K562 (cell line): Measurements from ENCODE around the gene ARFGEF2. TPM values are rescaled to one million over a fixed set of nuclear protein-coding genes. Genes with fewer than 3 reads are reported as not detected.
A peak's percentile ranks its signal among the peaks of the same experiment; 100 is the strongest.

ENCODE experiments used
- ATAC-seq: fragments of 200-7000 bp; cut with Tn5 transposase; 3 replicates; pipeline ENCODE4 v1.9.1; 2020; ENCODE audit warnings: moderate library complexity
- BruUV-seq: library from RNA; stranded (reverse); fragments of 400-500 nt; replicated peaks from 2 replicates; lab custom pipeline; 2021; lab: Mats Ljungman, UMichigan
- CTCF ChIA-PET: fragments of 300-600 bp; formaldehyde crosslinking; extraction: SDS; loops from one replicate; lab custom pipeline; 2021; ENCODE audit warnings: low intra/inter-chr PET ratio; lab: Yijun Ruan, JAX
- POLR2A ChIA-PET: fragments of 300-600, 350-650 bp; sonication (Branson Sonifier 250); formaldehyde crosslinking; extraction: SDS; loops from one replicate; lab custom pipeline; 2021; ENCODE audit warnings: antibody characterized with exemption, inconsistent platforms; lab: Yijun Ruan, JAX
- DNase-seq, 4 experiments: peaks; one replicate each; pipeline versions ENCODE4 v3.0.0 to v3.0.0-alpha.2; 2011 to 2018; ENCODE audit warnings: low spot score in 3 of 4, mixed read lengths in 3 of 4; ENCODE audit errors: extremely low read depth in 1 of 4
- FAIRE-seq: peaks from 2 replicates; lab custom pipeline; 2011; peaks lifted over from hg19 to GRCh38; lab: Jason Lieb, UNC
- H2AFZ ChIP-seq: 2 replicates; pipeline ENCODE4 v1.6.0; 2011; ENCODE audit warnings: low read depth, low read length, control low read depth, inconsistent platforms
- H3K27ac ChIP-seq: fragments of 200-600 bp; 3 replicates; pipeline ENCODE4 v1.8.0; 2011; ENCODE audit warnings: low read depth, mild to moderate bottlenecking, control low read depth, inconsistent platforms, low read length, moderate library complexity, mixed read lengths; ENCODE audit errors: extremely low read depth
- H3K27me3 ChIP-seq, 2 experiments: fragments of 300-600 bp in 1 of 2; 2 replicates in 1 of 2; 3 replicates in 1 of 2; pipeline versions ENCODE4 v1.6.0 to v1.8.0; 2011; ENCODE audit warnings: inconsistent platforms in 2 of 2, low read length in 2 of 2, mild to moderate bottlenecking in 1 of 2, mixed read lengths in 1 of 2, moderate library complexity in 1 of 2; ENCODE audit not compliant: control insufficient read depth in 2 of 2, insufficient read depth in 2 of 2
- H3K36me3 ChIP-seq: fragments of 300-600 bp; 3 replicates; pipeline ENCODE4 v1.8.0; 2011; ENCODE audit warnings: mild to moderate bottlenecking, low read length, inconsistent platforms; ENCODE audit not compliant: control insufficient read depth, insufficient read depth
- H3K4me1 ChIP-seq, 2 experiments: fragments of 200-600 bp in 1 of 2; replicated peaks in 1 of 2; 2 replicates in 1 of 2; 3 replicates in 1 of 2; pipeline versions ENCODE4 v1.5.1 to v1.8.0; 2011; ENCODE audit warnings: inconsistent platforms in 2 of 2, low read length in 2 of 2, mild to moderate bottlenecking in 1 of 2, mixed read lengths in 1 of 2, moderate library complexity in 1 of 2; ENCODE audit not compliant: control insufficient read depth in 2 of 2, insufficient read depth in 2 of 2
- H3K4me2 ChIP-seq: 2 replicates; pipeline ENCODE4 v1.6.1; 2011; ENCODE audit warnings: low read length, control low read depth, inconsistent platforms, mixed read lengths; ENCODE audit not compliant: insufficient read depth
- H3K4me3 ChIP-seq: fragments of 200-600 bp; sonication (generic), shearing (Covaris generic); 2 replicates; pipeline ENCODE4 v1.5.1; 2016; ENCODE audit warnings: control low read depth, inconsistent platforms
- H3K79me2 ChIP-seq: fragments of 200-600 bp; 3 replicates; pipeline ENCODE4 v1.8.0; 2011; ENCODE audit warnings: low read length, inconsistent platforms; ENCODE audit not compliant: control insufficient read depth, insufficient read depth
- H3K9ac ChIP-seq, 2 experiments: 2 replicates each; pipeline versions ENCODE4 v1.6.0 to v1.6.1; 2011; ENCODE audit warnings: low read depth in 2 of 2, low read length in 2 of 2, control low read depth in 1 of 2, inconsistent platforms in 1 of 2, mild to moderate bottlenecking in 1 of 2, mixed read lengths in 1 of 2; ENCODE audit not compliant: insufficient read depth in 1 of 2
- H3K9me1 ChIP-seq: one replicate; pipeline ENCODE4 v1.6.0; 2011; ENCODE audit warnings: inconsistent platforms, mild to moderate bottlenecking, low read length, moderate library complexity; ENCODE audit not compliant: control insufficient read depth, insufficient read depth
- H3K9me3 ChIP-seq: replicated peaks from 2 replicates; pipeline ENCODE4 v1.5.1; 2011; ENCODE audit warnings: low read depth, low read length, inconsistent platforms; ENCODE audit not compliant: control insufficient read depth, insufficient read depth
- H4K20me1 ChIP-seq: replicated peaks from 2 replicates; pipeline ENCODE4 v1.6.1; 2011; ENCODE audit warnings: low read length, inconsistent platforms, mixed read lengths; ENCODE audit not compliant: control insufficient read depth, insufficient read depth
- CREB1 ChIP-seq, 2 experiments: sonication (generic) in 1 of 2; formaldehyde crosslinking in 1 of 2; IDR thresholded peaks; 2 replicates each; pipeline versions ENCODE4 v1.6.1 to v1.8.0; 2012 to 2022; ENCODE audit warnings: inconsistent platforms in 1 of 2, mild to moderate bottlenecking in 1 of 2, missing genetic modification reagents in 1 of 2, moderate library complexity in 1 of 2
- FOXK1 ChIP-seq: sonication (generic); formaldehyde crosslinking; IDR thresholded peaks from 2 replicates; pipeline ENCODE4 v1.8.0; 2022; ENCODE audit warnings: missing genetic modification reagents, mild to moderate bottlenecking, borderline replicate concordance
- HDAC1 ChIP-seq, 2 experiments: fragments of 450-650 bp; IDR thresholded peaks; 2 replicates each; pipeline ENCODE4 v1.6.1; 2016 to 2017; ENCODE audit warnings: inconsistent platforms in 1 of 2, mild to moderate bottlenecking in 1 of 2, moderate library complexity in 1 of 2
- JUNB ChIP-seq: fragments of 450-650 bp; formaldehyde crosslinking; conservative IDR thresholded peaks from 2 replicates; pipeline ENCODE4 v1.4.0; 2020; ENCODE audit warnings: mild to moderate bottlenecking
- MTF1 ChIP-seq: fragments of 250-450 bp; sonication (Bioruptor Pico); IDR thresholded peaks from 2 replicates; pipeline ENCODE4 v1.9.0; 2021; ENCODE audit warnings: moderate library complexity, mild to moderate bottlenecking, inconsistent platforms, borderline replicate concordance
- NONO ChIP-seq, 2 experiments: fragments of 200-400 bp in 1 of 2; fragments of 450-650 bp in 1 of 2; formaldehyde crosslinking in 1 of 2; IDR thresholded peaks; 2 replicates each; pipeline ENCODE4 v1.6.1; 2017; ENCODE audit warnings: low read depth in 2 of 2, mild to moderate bottlenecking in 2 of 2, moderate library complexity in 2 of 2, low read length in 1 of 2
- PBX2 ChIP-seq, 2 experiments: IDR thresholded peaks in 1 of 2; conservative IDR thresholded peaks in 1 of 2; 2 replicates each; pipeline ENCODE4 v1.6.1; 2016; ENCODE audit warnings: low read depth in 2 of 2, mild to moderate bottlenecking in 1 of 2, missing compliant biosample characterization in 1 of 2, missing genetic modification characterization in 1 of 2, moderate library complexity in 1 of 2
- SRSF7 ChIP-seq: fragments of 200-400 bp; formaldehyde crosslinking; optimal IDR thresholded peaks from 2 replicates; pipeline ENCODE3; 2017; ENCODE audit warnings: mild to moderate bottlenecking, low read depth, low read length
- TAF15 ChIP-seq: fragments of 200-400 bp; formaldehyde crosslinking; IDR thresholded peaks from 2 replicates; pipeline ENCODE4 v1.6.1; 2017; ENCODE audit warnings: mild to moderate bottlenecking, low read depth, low read length, moderate library complexity
- TAF9B ChIP-seq: fragments of 450-650 bp; IDR thresholded peaks from 2 replicates; pipeline ENCODE4 v1.6.1; 2018; ENCODE audit warnings: mild to moderate bottlenecking; ENCODE audit not compliant: partially characterized antibody
- TCF3 ChIP-seq: sonication (generic); formaldehyde crosslinking; IDR thresholded peaks from 2 replicates; pipeline ENCODE4 v1.4.0; 2020; ENCODE audit warnings: mild to moderate bottlenecking, missing genetic modification reagents
- TEAD2 ChIP-seq: fragments of 450-650 bp; IDR thresholded peaks from 2 replicates; pipeline ENCODE4 v1.6.1; 2016; ENCODE audit warnings: missing genetic modification characterization, control low read depth, missing compliant biosample characterization
- TRIM24 ChIP-seq, 2 experiments: fragments of 450-650 bp; IDR thresholded peaks; 2 replicates each; pipeline ENCODE4 v1.6.1; 2016
- ZNF609 ChIP-seq: sonication (generic); formaldehyde crosslinking; IDR thresholded peaks from 2 replicates; pipeline ENCODE4 v1.8.1; 2023; ENCODE audit warnings: missing genetic modification reagents, mild to moderate bottlenecking, borderline replicate concordance
- WGBS: fragments of 100-300 bp; shearing (Covaris generic); methylation state at CpG from one replicate; pipeline ENCODE4 v1.1.6; 2016; ENCODE audit warnings: low coverage, mixed read lengths; ENCODE audit not compliant: insufficient coverage; ENCODE audit errors: missing lambda C conversion rate; 5-methylcytosine and 5-hydroxymethylcytosine counted together
- in situ Hi-C: fragments of 300-500 bp; cut with MboI; formaldehyde crosslinking; loops from 4 replicates; pipeline ENCODE4 v1.15.0; 2018; ENCODE audit warnings: inconsistent platforms, mixed read lengths
- intact Hi-C: fragments of 100-400 bp; cut with micrococcal nuclease; formaldehyde crosslinking; loops from 2 replicates; pipeline ENCODE4 v1.14.2; 2022
- polyA plus RNA-seq, 8 experiments: library from polyadenylated mRNA; depleted of rRNA in 4 of 8; stranded (reverse) in 5 of 8; unstranded in 3 of 8; fragments of >200 nt; fragmentation: Nextera tagmentation in 2 of 8; fragmentation: Illumina TruSeq in 1 of 8; extraction: Ambion mirVana in 2 of 8; extraction: Trizol in 1 of 8; gene quantifications; 2 replicates each; pipeline versions ENCODE4 v1.2.1 to v1.2.3, GENCODE V29; 2011 to 2014; ENCODE audit warnings: inconsistent platforms in 1 of 8, missing spikeins in 1 of 8
- total RNA-seq, 7 experiments: library from RNA; depleted of rRNA in 6 of 7; stranded (reverse); fragments of >200 nt in 6 of 7; fragmentation: Illumina TruSeq in 2 of 7; extraction: Trizol in 2 of 7; gene quantifications; 2 replicates each; pipeline versions ENCODE4 v1.2.1 to v1.2.3, GENCODE V29; 2011 to 2021; ENCODE audit warnings: low replicate concordance in 1 of 7

ARFGEF2 gene
- total and polyA plus RNA-seq, 9 of the 15 experiments (the other 6 are each of a cell fraction or from before 2014, with no cell fraction given) = 4.2 to 18.8 (median 13.7) TPM

GRCh38 chr20:49063279-49063678 lies 141.8 kb downstream of the ARFGEF2 start (continued):
- TF ChIP-seq SRSF7 (no peak), CREB1 (IDR thresholded peaks at IDR 0.05) (no peak), CREB1 (CRISPR knock-in tag; IDR thresholded peaks at IDR 0.05) (no peak), MTF1 (CRISPR knock-in tag) (no peak), TAF15 (no peak), TAF9B (no peak), FOXK1 (no peak), PBX2 (CRISPR knock-in tag; IDR thresholded peaks at IDR 0.05; ENCODE audit: low read depth) (no peak), PBX2 (tag; conservative IDR thresholded peaks at IDR 0.05; ENCODE audit: low read depth) (no peak)

- no TSS peak for BruUV-seq
- no peak overlapping the region for H2AFZ ChIP-seq
- H3K4me2 ChIP-seq = no peak overlapping the region
- no peak overlapping the region for H3K9ac ChIP-seq
- in situ Hi-C loops = no loop called here
- peaks cover 93% of the 10 kb centered on the region for H3K36me3 ChIP-seq
- H3K4me3 ChIP-seq = no peak overlapping the region
- FAIRE-seq (peak; percentile 65), ATAC-seq (no peak), DNase-seq (no peak)
- no peaks in the 10 kb centered on the region for H4K20me1 ChIP-seq
- intact Hi-C loops = no loop called here
- H3K9me1 ChIP-seq = no peaks in the 10 kb centered on the region
- 84% methylated on average over 2 of the region's 2 CpGs for WGBS
- H3K9me3 ChIP-seq = no peaks in the 10 kb centered on the region
- H3K27ac ChIP-seq = no peak overlapping the region
- no peaks in the 10 kb centered on the region for H3K4me1 ChIP-seq
- POLR2A ChIA-PET = interaction anchor here (1.4 to 2.0 kb wide), 2 partner anchors 9 to 25 kb away, joined by 4 to 6 read pairs; no protein-coding TSS in a partner anchor
- CTCF ChIA-PET = no interaction called here
- H3K79me2 ChIP-seq = 0 out of 3 replicates have a peak, but pooled peaks cover 4% of the 10 kb centered on the region
- H3K27me3 ChIP-seq = no peaks in the 10 kb centered on the region
- TF ChIP-seq NONO (IDR thresholded peaks at IDR 0.05; ENCODE audit: low read depth in 2 of 2, low read length in 1 of 2) (no peak), TCF3 (CRISPR knock-in tag) (no peak), ZNF609 (CRISPR knock-in tag) (no peak), JUNB (no peak), HDAC1 (IDR thresholded peaks at IDR 0.05) (no peak), TEAD2 (tag) (no peak), TRIM24 (IDR thresholded peaks at IDR 0.05) (no peak)
Measured at GRCh38 chr20:49074521-49074920, 153.0 kb downstream of the ARFGEF2 start.
